Panc1 (cell line): ENCODE measurements around the gene RDH13. TPM values are rescaled to one million over a fixed set of nuclear protein-coding genes. Genes with fewer than 3 reads are reported as not detected.
"Not testable (repeated sequence)": the region's sequence is repeated elsewhere in the genome, so short reads cannot be mapped to it uniquely, and the experiment has no call there.

ENCODE experiments used
- ATAC-seq: fragments of 200-7000 bp; cut with Tn5 transposase; 2 replicates; pipeline ENCODE4 v1.9.1; 2020; ENCODE audit warnings: mild to moderate bottlenecking, moderate library complexity
- BruUV-seq: library from RNA; stranded (reverse); fragments of 400-500 nt; replicated peaks from 2 replicates; lab custom pipeline; 2021; lab: Mats Ljungman, UMichigan
- CTCF ChIA-PET: fragments of 300-600 bp; sonication (Branson Sonifier 250); formaldehyde crosslinking; loops from one replicate; lab custom pipeline; 2022; ENCODE audit warnings: antibody characterized with exemption; lab: Charles Lee
- POLR2A ChIA-PET: fragments of 300-600 bp; sonication (Branson Sonifier 250); formaldehyde crosslinking; loops from one replicate; lab custom pipeline; 2022; ENCODE audit warnings: antibody characterized with exemption; lab: Charles Lee
- DNase-seq: peaks from one replicate; pipeline ENCODE4 v3.0.0-alpha.2; 2010; ENCODE audit warnings: low read depth, low spot score
- H3K27ac ChIP-seq: 2 replicates; pipeline ENCODE4 v1.5.1; 2011; ENCODE audit warnings: mild to moderate bottlenecking, low read length, inconsistent platforms
- H3K27me3 ChIP-seq: fragments of 200-500 bp; sonication (Bioruptor generic); 2 replicates; pipeline ENCODE4 v1.6.0; 2014; ENCODE audit warnings: low read length, inconsistent platforms; ENCODE audit not compliant: control insufficient read depth, insufficient read depth
- H3K36me3 ChIP-seq: fragments of 200-500 bp; sonication (Bioruptor generic); 2 replicates; pipeline ENCODE4 v1.5.1; 2014; ENCODE audit warnings: inconsistent platforms, mild to moderate bottlenecking, low read length, moderate library complexity; ENCODE audit not compliant: control insufficient read depth, insufficient read depth
- H3K4me1 ChIP-seq: 2 replicates; pipeline ENCODE4 v1.5.1; 2011; ENCODE audit warnings: inconsistent platforms, mild to moderate bottlenecking, low read length, moderate library complexity; ENCODE audit not compliant: control insufficient read depth, insufficient read depth
- H3K4me3 ChIP-seq, 2 experiments: 2 replicates each; pipeline ENCODE4 v1.5.1; 2011 to 2012; ENCODE audit warnings: low read depth in 2 of 2, low read length in 2 of 2, mild to moderate bottlenecking in 2 of 2, inconsistent platforms in 1 of 2, moderate library complexity in 1 of 2
- H3K9me3 ChIP-seq: fragments of 200-500 bp; sonication (Bioruptor generic); 2 replicates; pipeline ENCODE4 v1.5.1; 2014; ENCODE audit warnings: low read depth, mild to moderate bottlenecking, inconsistent platforms, low read length, moderate library complexity; ENCODE audit not compliant: control insufficient read depth, insufficient read depth
- POLR2AphosphoS5 ChIP-seq: IDR thresholded peaks from 2 replicates; pipeline ENCODE4 v1.6.1; 2012; ENCODE audit warnings: mild to moderate bottlenecking, low read depth, low read length, moderate library complexity
- SIN3A ChIP-seq: IDR thresholded peaks from 2 replicates; pipeline ENCODE4 v1.6.1; 2012; ENCODE audit warnings: low read depth, mild to moderate bottlenecking, low read length, moderate library complexity, borderline replicate concordance; ENCODE audit not compliant: insufficient read depth
- TCF7L2 ChIP-seq: IDR thresholded peaks from 2 replicates; pipeline ENCODE4 v1.6.1; 2011; ENCODE audit warnings: mild to moderate bottlenecking, low read depth, low read length, inconsistent platforms
- in situ Hi-C: cut with HindIII; loops from 2 replicates; pipeline ENCODE4 v1.10.0; 2016; ENCODE audit warnings: low sequenced_read_pairs, low pct_unique_long_range_greater_than_20kb
- intact Hi-C: fragments of 100-400 bp; cut with micrococcal nuclease; formaldehyde crosslinking; loops from one replicate; pipeline ENCODE4 v1.10.0; 2022; ENCODE audit not compliant: unreplicated experiment
- total RNA-seq: library from RNA; stranded (reverse); gene quantifications from one replicate; pipeline ENCODE4 v1.2.1, GENCODE V29; 2021; ENCODE audit not compliant: unreplicated experiment
- TF ChIP-seq, protein P1 (sequence below): fragments of 450-650 bp; IDR thresholded peaks from 2 replicates; pipeline ENCODE4 v1.5.1; 2017; ENCODE audit warnings: mild to moderate bottlenecking
- TF ChIP-seq, protein P2 (sequence below), 2 experiments: IDR thresholded peaks; 2 replicates each; pipeline ENCODE4 v1.6.1; 2011 to 2012; ENCODE audit warnings: low read depth in 2 of 2, control low read depth in 1 of 2, low read length in 1 of 2, mild to moderate bottlenecking in 1 of 2, moderate library complexity in 1 of 2; ENCODE audit not compliant: insufficient read depth in 1 of 2

The RDH13 gene
- total RNA-seq, 1 experiment from 2014 or later: 37.8 TPM

DNA sequence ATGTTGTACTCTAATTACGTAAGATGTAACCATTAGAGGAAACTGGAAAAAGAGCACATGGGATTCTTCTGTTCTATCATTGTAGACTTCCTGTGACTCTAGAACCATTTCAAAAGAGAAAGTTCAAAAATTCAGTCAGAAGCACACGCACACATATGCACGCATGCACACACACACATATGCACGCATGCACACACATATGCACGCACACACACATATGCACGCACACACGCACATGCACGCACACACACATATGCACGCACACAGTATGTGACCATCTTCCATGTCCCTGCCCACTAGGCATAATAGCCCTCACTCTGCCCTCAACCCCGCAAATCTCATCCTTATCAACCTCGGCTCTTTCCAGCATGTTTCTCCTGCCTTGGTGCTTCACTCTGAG is 38.8 kb downstream of the RDH13 start:
- DNase-seq (no peak), ATAC-seq (no peak)
- no peak overlapping the region for H3K4me3 ChIP-seq
- 0 out of 2 replicates have a peak, but pooled peaks cover 2% of the 10 kb centered on the region for H3K4me1 ChIP-seq
- no peaks in the 10 kb centered on the region for H3K9me3 ChIP-seq
- no peaks in the 10 kb centered on the region for H3K27me3 ChIP-seq
- CTCF ChIA-PET: no interaction called here
- in situ Hi-C loops: no loop called here
- intact Hi-C loops: no loop called here
- H3K27ac ChIP-seq: no peak overlapping the region
- no TSS peak for BruUV-seq
- POLR2A ChIA-PET: no interaction called here
- no peaks in the 10 kb centered on the region for H3K36me3 ChIP-seq
- TF ChIP-seq, protein P1, sequence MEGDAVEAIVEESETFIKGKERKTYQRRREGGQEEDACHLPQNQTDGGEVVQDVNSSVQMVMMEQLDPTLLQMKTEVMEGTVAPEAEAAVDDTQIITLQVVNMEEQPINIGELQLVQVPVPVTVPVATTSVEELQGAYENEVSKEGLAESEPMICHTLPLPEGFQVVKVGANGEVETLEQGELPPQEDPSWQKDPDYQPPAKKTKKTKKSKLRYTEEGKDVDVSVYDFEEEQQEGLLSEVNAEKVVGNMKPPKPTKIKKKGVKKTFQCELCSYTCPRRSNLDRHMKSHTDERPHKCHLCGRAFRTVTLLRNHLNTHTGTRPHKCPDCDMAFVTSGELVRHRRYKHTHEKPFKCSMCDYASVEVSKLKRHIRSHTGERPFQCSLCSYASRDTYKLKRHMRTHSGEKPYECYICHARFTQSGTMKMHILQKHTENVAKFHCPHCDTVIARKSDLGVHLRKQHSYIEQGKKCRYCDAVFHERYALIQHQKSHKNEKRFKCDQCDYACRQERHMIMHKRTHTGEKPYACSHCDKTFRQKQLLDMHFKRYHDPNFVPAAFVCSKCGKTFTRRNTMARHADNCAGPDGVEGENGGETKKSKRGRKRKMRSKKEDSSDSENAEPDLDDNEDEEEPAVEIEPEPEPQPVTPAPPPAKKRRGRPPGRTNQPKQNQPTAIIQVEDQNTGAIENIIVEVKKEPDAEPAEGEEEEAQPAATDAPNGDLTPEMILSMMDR: no peak
- TF ChIP-seq TCF7L2: no peak
- TF ChIP-seq SIN3A: no peak
- no peak for TF ChIP-seq POLR2AphosphoS5
- TF ChIP-seq, protein P2, sequence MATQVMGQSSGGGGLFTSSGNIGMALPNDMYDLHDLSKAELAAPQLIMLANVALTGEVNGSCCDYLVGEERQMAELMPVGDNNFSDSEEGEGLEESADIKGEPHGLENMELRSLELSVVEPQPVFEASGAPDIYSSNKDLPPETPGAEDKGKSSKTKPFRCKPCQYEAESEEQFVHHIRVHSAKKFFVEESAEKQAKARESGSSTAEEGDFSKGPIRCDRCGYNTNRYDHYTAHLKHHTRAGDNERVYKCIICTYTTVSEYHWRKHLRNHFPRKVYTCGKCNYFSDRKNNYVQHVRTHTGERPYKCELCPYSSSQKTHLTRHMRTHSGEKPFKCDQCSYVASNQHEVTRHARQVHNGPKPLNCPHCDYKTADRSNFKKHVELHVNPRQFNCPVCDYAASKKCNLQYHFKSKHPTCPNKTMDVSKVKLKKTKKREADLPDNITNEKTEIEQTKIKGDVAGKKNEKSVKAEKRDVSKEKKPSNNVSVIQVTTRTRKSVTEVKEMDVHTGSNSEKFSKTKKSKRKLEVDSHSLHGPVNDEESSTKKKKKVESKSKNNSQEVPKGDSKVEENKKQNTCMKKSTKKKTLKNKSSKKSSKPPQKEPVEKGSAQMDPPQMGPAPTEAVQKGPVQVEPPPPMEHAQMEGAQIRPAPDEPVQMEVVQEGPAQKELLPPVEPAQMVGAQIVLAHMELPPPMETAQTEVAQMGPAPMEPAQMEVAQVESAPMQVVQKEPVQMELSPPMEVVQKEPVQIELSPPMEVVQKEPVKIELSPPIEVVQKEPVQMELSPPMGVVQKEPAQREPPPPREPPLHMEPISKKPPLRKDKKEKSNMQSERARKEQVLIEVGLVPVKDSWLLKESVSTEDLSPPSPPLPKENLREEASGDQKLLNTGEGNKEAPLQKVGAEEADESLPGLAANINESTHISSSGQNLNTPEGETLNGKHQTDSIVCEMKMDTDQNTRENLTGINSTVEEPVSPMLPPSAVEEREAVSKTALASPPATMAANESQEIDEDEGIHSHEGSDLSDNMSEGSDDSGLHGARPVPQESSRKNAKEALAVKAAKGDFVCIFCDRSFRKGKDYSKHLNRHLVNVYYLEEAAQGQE (IDR thresholded peaks at IDR 0.05; ENCODE audit: insufficient read depth in 1 of 2, low read depth in 2 of 2, low read length in 1 of 2): no peak

DNA sequence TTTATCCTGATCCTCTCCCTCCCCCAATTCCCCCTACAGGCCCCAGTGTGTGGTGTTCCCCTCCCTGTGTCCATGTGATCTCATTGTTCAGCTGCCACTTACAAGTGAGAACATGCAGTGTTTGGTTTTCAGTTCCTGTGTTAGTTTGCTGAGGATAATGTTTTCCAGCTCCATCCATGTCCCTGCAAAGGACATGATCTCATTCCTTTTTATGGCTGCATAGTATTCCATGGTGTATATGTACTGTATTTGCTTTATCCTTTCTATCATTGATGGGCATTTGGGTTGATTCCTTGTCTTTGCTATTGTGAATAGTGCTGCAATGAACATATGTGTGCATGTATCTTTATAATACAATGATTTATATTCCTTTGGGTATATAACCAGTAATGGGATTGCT is 42.6 kb downstream of the RDH13 start:
- BruUV-seq, H3K27ac ChIP-seq, H3K9me3 ChIP-seq, H3K36me3 ChIP-seq, CTCF ChIA-PET, DNase-seq, intact Hi-C loops, H3K27me3 ChIP-seq, in situ Hi-C loops, POLR2A ChIA-PET, H3K4me3 ChIP-seq, ATAC-seq, H3K4me1 ChIP-seq: not testable (repeated sequence)

DNA sequence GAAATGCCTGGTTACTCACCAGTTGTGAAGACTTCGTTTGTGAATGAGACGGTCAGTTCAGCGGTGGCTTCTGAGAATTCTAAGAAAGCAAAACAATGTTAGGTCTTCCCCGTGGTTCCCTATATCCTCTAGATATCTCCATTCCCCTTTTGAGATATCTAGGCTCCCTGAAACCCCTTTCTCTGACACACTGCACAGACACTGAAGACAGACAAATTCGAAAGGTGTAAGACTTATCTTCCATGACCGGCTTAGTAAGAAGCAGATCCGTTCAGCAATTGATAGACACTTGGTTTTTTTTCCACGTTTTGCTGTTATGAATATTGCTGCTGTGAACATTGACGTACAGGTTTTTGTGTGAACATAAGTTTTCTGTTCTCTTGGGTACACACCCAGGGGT is 44.3 kb downstream of the RDH13 start:
- Histone ChIP-seq H3K27ac (no peak overlapping the region), H3K27me3 (no peaks in the 10 kb centered on the region), H3K4me1 (0 out of 2 replicates have a peak, but pooled peaks cover 3% of the 10 kb centered on the region), H3K9me3 (no peaks in the 10 kb centered on the region), H3K4me3 (no peak overlapping the region), H3K36me3 (no peaks in the 10 kb centered on the region)
- intact Hi-C loops: no loop called here
- DNase-seq (no peak), ATAC-seq (no peak)
- in situ Hi-C loops: no loop called here
- TF ChIP-seq, protein P1: no peak
- TF ChIP-seq, protein P2 (IDR thresholded peaks at IDR 0.05; ENCODE audit: insufficient read depth in 1 of 2, low read depth in 2 of 2, low read length in 1 of 2): no peak
- TF ChIP-seq POLR2AphosphoS5 (no peak), SIN3A (no peak), TCF7L2 (no peak)
- ChIA-PET CTCF (no interaction called here), POLR2A (interaction anchor here (0.7 kb wide), 1 partner anchor 17 kb away, joined by 6 read pairs; no protein-coding TSS in a partner anchor)
- BruUV-seq: no TSS peak
